Measurements from ENCODE around the gene PNPLA3.
"Not testable (repeated sequence)": the region's sequence is repeated elsewhere in the genome, so short reads cannot be mapped to it uniquely, and the experiment has no call there.

GRCh38 chr22:43904412-43904811 lies 19.2 kb upstream of the PNPLA3 start:
- peak; percentile 34; the same call in 1 of the 2 replicates for TF ChIP-seq CTCF (conservative IDR thresholded peaks at IDR 0.05; ENCODE audit: low read depth, low read length)
- not testable (repeated sequence) for TF ChIP-seq EZH2 (IDR thresholded peaks at IDR 0.05; ENCODE audit: low read length, unreplicated experiment); EZH2phosphoT487 (IDR thresholded peaks at IDR 0.05; ENCODE audit: borderline replicate concordance, low read length)
